C4-2B (cell line): ENCODE results near the gene RASGEF1B.

Source experiments
- ZFX ChIP-seq: fragments of 450-650 bp; IDR thresholded peaks from 2 replicates; pipeline ENCODE4 v1.6.1; 2017
- TF ChIP-seq, protein P1 (sequence below): fragments of 450-650 bp; conservative IDR thresholded peaks from 2 replicates; pipeline ENCODE4 v1.5.1; 2017; ENCODE audit warnings: mild to moderate bottlenecking

GRCh38 chr4:81378386-81378785 lies 93.3 kb downstream of the RASGEF1B start:
- TF ChIP-seq, protein P1, sequence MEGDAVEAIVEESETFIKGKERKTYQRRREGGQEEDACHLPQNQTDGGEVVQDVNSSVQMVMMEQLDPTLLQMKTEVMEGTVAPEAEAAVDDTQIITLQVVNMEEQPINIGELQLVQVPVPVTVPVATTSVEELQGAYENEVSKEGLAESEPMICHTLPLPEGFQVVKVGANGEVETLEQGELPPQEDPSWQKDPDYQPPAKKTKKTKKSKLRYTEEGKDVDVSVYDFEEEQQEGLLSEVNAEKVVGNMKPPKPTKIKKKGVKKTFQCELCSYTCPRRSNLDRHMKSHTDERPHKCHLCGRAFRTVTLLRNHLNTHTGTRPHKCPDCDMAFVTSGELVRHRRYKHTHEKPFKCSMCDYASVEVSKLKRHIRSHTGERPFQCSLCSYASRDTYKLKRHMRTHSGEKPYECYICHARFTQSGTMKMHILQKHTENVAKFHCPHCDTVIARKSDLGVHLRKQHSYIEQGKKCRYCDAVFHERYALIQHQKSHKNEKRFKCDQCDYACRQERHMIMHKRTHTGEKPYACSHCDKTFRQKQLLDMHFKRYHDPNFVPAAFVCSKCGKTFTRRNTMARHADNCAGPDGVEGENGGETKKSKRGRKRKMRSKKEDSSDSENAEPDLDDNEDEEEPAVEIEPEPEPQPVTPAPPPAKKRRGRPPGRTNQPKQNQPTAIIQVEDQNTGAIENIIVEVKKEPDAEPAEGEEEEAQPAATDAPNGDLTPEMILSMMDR: no peak
- TF ChIP-seq ZFX: no peak
